ENCODE results near the gene GPR31.

GPR31 gene

DNA sequence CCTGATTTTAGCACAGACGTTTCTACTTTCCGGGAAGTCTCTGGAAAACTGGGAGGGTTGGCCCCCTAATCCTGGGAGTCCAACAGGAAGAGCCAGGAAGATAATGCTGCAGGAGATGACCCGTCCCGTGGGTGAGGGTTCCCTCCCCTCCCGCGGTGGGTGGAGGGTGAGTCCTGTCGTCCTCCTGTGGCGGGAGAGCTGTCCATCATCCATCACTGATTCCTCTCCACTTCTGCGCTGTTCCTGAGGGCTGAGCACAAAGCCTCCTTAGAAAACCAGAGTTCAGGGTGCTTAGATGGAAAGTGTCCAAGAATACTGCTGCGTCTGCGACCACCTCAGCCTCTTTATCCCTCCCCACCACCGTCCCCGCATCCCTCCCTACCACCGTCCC, 40.9 kb downstream of the GPR31 start:
- no peak for DNase-seq

DNA sequence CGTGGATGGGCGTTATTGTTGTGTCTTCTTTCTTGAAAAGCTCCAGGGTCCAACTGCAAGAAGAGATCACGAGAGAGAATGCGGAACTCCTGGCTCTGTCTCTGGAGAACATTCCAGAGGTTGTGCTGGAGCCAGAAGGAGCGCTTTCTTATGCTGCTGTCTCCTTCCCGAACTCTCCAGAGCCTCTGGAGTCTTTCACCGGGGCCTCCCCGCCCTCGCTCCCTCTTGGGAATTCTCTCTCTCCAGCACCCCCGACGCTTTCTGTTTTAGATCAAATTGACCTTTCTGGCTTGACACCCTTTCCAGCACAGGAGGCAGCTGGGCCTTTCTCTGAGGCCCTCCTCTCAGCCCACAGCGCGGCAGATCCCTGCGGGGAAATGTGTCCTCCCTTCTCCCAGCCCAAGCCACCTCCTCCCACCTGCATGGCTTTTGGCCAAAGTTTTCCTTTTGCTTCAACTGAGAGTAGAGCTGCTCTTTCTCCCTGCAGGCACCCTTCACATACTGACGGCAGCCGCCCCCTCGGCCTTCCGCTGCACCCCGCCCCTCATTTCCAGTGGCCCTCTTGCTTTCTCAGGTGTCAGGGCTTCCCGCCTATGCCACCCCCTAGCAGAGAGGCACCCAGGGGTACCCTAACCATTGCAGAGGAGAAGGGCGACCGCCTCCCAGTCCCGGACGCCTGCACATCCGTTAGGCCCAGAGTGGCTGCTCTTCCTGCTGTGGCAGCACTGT, 41.5 kb downstream of the GPR31 start:
- no peak for DNase-seq

DNA sequence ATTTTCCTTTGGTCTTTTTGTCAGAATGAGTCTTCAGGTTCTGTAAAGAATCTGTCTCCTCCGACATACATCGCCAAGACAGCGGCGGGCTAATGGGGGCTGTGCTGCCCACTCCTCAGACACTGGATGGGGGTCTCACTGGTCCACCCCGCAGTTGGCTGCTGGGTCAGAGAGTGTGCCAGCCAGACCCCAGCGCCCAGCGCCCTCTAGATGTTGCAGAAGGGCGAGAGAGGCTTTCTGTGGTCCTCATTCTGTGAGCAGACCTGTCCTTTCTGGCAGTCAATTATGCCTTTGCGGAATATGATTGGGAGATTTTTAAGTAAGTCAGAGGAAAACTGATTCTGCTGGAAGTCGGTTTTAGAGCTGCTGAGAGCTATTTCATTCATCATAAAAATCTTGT, 42.7 kb downstream of the GPR31 start:
- DNase-seq = no peak

DNA sequence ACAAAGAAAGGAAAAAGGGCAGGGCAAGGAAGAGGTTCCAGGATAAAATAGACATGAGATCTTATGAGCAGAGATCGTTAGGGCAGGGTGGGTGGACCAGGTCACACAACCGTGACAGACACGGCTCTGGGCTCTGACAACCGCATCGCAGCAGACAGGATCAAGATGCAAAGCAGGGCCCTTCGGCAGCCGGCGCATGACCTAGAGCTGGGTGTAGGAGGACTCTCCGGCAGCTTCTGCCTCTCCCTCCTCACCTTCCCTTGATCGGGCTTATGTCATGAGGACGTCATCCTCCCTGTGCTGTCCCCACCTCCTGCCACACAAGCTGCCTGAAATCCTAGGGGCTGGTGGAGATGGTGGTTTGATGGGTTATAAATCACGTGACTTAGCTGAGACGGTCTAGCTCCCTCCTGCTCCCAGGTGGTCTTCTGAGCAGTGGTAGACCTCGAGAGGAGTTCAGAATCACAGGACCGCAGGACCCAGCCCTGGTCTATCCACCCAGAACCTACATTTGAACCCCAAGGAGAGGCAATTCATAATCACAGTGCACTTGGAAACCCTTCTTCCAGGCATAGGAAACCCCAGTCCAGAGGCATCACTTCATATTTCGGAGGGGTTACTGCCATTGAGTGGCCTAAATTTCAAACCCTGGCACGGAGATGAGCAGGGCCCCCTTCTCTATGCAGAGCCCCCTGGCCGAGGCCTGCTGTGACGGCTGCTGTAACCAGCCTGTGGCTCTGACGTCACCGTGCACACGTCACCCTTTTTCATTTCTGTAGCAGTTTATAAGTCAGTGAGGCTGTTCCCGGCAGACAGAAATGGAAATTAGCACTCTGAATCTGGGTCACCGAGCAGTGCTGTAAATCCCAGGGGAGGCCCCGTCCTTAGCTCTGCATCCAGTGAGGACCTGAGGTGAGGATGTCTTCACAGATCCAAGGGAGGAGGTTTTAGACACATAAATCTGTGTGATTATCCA, 43.6 kb downstream of the GPR31 start:
- peak; percentile 64 for DNase-seq

DNA sequence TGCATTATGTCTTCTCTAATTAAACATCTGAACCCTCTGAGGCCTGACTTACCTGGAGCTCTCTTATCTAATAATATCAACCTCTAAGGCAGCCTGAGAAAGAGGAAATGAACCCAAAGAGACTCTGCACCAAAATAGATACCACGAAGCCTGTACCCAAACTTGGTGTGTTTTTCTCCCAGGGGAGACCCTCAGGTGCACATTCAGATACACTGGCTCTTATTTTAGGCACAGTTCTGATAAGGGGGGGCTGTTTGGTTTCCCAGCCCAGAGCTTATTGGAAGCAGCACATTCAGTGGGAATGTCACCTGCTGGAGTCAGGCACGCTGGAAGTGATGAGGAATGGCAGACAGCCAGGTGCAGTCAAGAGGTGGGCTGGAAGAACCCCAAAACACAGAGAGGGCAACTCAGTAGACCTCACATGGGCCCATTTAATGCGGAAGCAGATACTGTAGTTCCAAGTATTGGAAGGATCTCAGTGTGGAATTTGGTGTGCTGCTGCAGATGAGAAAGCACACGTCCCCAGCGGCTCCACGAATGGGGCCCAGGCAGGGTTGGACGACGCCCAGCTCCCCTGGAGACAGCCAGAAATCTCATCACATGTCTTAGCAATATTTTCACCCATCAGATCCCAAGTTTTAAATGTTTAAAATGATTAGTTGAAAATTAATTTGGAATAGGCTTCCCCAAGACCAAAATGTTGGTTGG, 44.6 kb downstream of the GPR31 start:
- DNase-seq = no peak

DNA sequence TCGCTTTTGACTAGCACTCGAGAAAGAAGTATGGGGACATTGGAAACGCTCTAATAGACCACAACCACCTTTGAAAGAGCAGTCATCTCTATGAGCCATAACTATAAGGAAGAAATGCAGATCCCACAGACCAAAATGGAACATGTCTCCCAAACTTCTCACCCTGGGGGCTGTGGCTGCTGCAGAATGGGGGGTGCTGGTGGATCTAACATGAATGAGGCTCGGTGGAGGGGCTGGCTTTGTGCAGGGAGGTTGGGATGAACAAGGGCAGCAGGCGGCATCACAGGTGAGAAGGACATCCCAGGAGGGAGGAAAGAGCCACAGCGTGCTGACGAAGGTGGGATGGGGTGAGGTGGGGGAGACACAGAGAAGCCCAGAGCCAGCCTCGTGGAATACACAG, 45.4 kb downstream of the GPR31 start:
- DNase-seq = no peak

DNA sequence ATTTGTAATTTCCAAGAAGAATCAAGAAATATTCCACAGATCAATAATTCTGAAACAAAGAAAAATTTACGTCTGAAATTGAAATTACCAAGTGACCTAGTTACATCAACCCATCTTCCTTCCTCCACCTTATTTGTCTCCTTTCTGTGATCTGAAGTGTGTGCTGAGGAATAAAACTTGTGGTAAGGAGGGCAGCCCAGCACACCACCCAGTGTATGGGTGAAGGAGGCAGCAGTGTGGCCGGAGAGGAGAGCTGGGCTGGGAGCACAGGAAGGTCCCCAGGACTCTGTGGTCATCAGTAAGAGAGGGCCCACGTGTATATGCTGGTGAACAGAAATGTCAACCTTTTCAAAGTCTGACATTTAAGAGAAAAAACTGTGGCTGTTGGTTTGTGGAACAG, 46.2 kb downstream of the GPR31 start:
- DNase-seq = no peak

DNA sequence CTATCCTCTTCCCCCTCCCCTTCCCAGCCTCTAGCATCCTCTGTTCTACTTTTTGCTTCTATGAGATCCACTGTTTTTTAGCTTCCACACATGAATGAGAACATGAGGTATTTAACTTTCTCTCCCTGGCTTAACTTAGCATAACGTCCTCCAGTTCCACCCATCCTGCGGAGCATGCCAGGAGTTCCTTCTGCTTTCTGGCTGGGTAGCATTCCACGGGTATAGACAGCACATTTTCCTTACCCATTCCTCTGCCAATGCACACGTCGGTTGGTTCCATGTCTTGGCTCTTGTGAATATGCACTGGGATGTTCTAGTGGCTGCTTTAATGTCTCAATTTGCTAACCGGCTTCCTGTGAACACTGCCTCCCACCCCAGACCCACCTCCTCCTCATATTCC, 48.1 kb downstream of the GPR31 start:
- no peak for DNase-seq

DNA sequence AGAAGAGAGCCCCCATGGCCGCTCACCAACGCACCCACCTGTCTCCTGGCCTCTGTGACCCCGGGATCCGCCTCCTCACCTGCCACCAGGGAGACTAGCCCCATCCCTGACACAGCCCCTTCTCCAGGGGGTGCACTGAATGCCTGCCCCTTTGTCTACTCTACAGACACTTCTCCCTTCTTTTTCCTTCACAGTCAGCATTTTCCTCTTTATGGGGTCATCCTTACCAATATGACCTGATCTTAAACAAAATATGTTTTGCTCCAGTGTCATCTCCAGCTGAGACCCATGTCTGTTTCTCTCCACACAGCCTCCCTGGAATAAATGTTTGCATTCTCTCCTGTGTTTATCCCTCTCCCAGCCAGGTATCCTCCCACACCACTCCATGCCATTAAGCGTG, 49.5 kb downstream of the GPR31 start:
- DNase-seq = no peak

DNA sequence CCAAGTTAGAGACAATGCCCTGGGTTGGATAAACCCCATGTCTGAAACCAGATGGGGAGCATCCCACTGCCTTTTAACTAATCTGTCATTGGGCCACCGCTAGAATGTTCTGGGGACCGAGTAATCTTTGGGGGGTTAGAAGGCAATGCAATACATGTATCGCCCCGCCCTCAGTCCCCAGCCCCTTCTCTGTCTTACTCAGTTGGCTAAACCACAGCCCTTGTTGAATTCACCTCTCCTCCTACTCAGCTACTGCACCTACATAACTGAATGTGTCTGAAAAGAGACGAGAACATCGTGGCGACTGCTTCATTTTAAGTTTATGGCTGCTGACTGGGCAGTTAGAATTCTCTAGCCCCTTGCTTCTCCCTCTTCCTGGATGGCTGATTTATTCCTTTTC, 50.0 kb downstream of the GPR31 start:
- no peak for DNase-seq

DNA sequence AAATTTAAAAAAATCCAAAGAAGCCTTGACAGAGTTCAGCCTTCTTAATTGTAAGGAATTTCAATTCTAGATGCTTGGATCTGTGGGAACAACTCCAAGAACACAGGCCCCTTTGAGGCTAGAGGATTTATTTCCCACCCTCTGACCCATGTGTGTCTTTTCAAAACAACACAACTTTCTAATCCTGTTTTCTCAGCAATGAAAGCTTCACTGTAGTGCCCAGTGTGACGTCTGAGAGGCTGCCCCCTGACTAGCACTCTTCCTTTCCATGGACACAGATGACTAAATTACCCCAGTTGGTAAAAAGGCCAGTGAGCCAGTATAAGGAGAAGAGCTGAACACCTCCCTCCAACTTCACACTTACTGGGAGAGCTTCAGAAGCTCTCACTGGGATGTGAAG, 51.4 kb downstream of the GPR31 start:
- DNase-seq = no peak
